Mucosa of stomach (tissue), 1 donor: ENCODE results near the gene SLC38A4.

ENCODE experiments used
- H3K27me3 ChIP-seq: one replicate; pipeline ENCODE4 v1.7.0; 2013; ENCODE audit warnings: mild to moderate bottlenecking, low read length; ENCODE audit not compliant: control insufficient read depth, insufficient read depth
- H3K36me3 ChIP-seq: one replicate; pipeline ENCODE4 v1.7.0; 2013; ENCODE audit warnings: low read length; ENCODE audit not compliant: control insufficient read depth, insufficient read depth
- H3K4me1 ChIP-seq: one replicate; pipeline ENCODE4 v1.7.0; 2013; ENCODE audit warnings: mild to moderate bottlenecking, low read length; ENCODE audit not compliant: control insufficient read depth, insufficient read depth
- H3K4me3 ChIP-seq: one replicate; pipeline ENCODE4 v1.7.0; 2013; ENCODE audit warnings: low read length
- H3K9ac ChIP-seq: one replicate; pipeline ENCODE4 v1.7.0; 2013; ENCODE audit warnings: mild to moderate bottlenecking, low read length, moderate library complexity
- H3K9me3 ChIP-seq: one replicate; pipeline ENCODE4 v1.7.0; 2013; ENCODE audit warnings: mild to moderate bottlenecking, low read length, moderate library complexity; ENCODE audit not compliant: control insufficient read depth
- donor health status: Pancreatic carcinoma.

The SLC38A4 gene

DNA sequence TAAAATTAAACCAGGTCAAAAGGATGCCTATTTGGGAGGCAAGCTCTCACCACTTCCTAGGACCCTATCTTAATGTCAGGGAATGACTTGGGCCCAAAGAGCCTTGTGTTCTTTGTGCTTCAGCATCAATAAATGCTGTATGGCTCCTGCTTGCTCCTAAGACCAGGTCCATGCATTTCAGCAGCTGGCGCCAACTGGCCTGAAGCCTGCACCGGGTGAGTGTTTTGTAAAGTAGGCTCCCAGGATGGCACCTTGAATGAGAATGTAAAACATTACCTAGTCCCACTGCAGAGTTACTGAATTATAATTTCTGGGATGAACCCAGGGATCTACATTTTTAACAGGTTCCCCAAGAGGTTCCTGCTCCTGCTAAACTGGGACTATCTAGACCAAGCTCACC lies 16.1 kb upstream of the SLC38A4 start:
- Histone ChIP-seq H3K4me3 (no peak overlapping the region), H3K9ac (no peak overlapping the region), H3K27me3 (no peaks in the 10 kb centered on the region)

DNA sequence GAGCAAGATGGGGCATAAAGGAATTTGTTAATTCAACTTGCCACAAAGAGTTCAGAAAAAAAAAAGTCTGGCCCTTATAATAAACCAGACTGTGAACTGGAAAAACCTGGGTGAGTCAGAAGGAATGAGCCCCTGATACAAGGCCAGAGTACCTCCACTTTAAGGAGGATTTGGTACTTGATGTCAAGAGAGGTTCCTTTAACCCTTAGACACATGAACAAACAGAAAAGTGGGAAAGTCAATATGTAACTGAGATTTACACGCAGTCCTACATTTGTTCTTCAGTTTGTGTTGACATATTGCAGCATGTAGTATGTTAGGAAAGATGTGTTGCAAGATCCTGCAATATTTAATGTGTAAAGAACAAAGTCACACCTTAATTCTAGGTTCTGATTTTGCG lies 14.2 kb upstream of the SLC38A4 start:
- no peaks in the 10 kb centered on the region for H3K4me1 ChIP-seq
- no peaks in the 10 kb centered on the region for H3K36me3 ChIP-seq
- no peaks in the 10 kb centered on the region for H3K9me3 ChIP-seq
- H3K9ac ChIP-seq = no peak overlapping the region
- H3K27me3 ChIP-seq = no peaks in the 10 kb centered on the region
- H3K4me3 ChIP-seq = no peak overlapping the region

More for the DNA sequence above, 16.1 kb upstream of the SLC38A4 start:
- no peaks in the 10 kb centered on the region for H3K9me3 ChIP-seq
- no peaks in the 10 kb centered on the region for H3K4me1 ChIP-seq
- no peaks in the 10 kb centered on the region for H3K36me3 ChIP-seq

DNA sequence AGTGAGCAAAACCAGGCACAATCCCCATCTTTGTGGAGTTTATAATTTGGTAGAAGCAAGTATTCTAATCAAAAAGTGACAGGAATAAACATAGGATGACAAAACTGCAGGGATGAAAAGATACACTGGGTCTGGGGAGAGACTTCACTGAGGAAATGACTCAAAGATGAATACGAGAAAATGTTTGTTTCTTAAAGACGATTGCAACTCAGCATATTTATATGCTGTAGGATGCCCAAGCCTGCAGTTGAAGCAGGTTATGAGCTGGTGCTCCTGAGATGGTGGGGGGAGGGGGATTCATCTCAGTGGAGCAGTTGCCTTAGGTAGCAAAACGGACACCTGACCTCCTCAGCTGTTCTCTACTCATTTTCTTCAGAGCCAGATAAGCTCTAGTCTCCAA lies 13.4 kb upstream of the SLC38A4 start:
- Histone ChIP-seq H3K36me3 (no peaks in the 10 kb centered on the region), H3K4me1 (no peaks in the 10 kb centered on the region), H3K9me3 (no peaks in the 10 kb centered on the region), H3K9ac (no peak overlapping the region), H3K4me3 (no peak overlapping the region), H3K27me3 (no peaks in the 10 kb centered on the region)

DNA sequence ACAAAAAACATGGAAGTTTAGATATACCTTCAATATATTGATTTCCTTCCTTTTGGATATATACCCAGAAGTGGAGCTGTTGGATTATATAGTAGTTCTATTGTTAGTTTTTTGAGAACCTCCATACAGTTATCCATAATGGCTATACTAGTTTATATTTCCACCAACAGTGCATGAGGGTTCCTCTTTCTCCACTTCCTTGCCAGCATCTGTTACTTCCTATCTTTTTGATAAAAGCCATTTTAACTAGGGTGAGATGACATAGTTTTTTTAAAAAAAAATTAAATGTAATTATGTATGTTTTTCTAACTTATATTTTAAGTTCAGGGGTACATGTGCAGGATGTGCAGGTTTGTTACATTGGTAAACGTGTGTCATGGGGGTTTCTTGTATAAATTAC lies 10.0 kb upstream of the SLC38A4 start:
- Histone ChIP-seq H3K9me3 (no peaks in the 10 kb centered on the region), H3K27me3 (peaks cover 19% of the 10 kb centered on the region), H3K4me1 (no peaks in the 10 kb centered on the region), H3K9ac (no peak overlapping the region), H3K4me3 (no peak overlapping the region), H3K36me3 (no peaks in the 10 kb centered on the region)

DNA sequence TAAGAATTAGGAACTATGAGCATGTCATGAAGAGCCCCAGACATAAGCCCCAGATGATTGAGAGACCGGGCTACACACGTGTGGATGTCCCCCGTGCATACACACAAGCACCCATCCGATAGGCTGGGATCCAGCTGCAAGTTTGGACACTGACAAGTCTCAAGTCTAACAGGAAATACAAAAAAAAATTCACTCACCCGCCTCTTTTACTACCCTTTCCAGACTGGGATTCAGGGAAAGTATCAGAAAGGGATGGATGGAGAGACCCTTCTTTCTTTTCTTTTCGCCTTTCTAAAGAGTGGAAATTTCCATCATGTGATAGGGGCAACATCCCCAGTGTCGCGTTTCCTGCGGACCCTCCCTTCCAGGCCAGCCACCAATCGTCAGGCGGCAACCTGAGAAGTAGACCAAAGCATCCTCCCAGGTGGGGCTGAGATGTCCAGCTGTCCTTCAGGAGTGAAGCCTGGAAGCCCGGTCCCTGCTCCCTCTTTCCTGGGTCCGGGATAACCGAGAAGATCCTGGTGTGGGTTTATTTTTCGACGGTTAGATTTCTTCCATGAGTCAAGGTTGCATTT lies 6.4 kb upstream of the SLC38A4 start:
- no peaks in the 10 kb centered on the region for H3K9me3 ChIP-seq
- no peak overlapping the region for H3K9ac ChIP-seq
- no peak overlapping the region for H3K4me3 ChIP-seq
- no peaks in the 10 kb centered on the region for H3K36me3 ChIP-seq
- H3K27me3 ChIP-seq = peaks cover 32% of the 10 kb centered on the region
- no peaks in the 10 kb centered on the region for H3K4me1 ChIP-seq

DNA sequence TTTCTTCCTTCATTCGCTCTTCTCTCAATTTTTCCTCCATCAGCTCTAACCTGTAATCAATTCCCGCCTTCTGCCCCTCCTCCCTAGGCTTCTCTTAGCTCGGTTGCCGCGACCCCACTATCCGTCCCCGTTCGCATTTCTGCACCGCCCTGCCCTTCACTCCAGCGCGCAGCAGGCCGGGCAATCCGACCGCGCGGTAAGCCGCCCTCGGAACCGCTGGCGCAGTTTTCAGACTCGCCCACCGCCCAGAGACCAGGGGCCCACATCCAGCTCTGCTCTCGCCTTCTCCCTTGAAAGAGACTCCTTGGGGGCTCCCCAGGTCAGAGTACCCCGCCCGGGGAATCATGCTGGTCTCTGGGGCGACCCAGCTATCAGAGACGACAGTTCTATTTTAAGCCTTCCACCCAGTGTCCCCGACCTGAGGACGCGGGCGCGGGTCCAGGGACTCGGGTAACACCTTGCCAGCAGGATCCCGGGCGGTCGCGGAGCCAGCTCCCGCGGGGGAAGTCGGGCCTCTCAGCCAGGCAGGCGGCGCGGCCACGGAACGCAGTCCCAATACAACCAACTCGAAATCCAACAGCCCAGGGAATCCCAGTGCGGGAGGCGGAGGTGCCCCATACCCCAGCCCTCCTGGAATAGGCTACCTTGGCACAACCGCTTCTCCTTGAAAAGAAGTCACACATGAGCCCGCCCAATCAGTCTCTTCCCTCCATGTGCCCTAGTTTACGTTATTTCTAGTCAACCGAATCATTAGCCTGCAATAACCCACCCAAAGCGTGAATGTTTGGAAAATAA lies 5.7 kb upstream of the SLC38A4 start:
- H3K36me3 ChIP-seq = no peaks in the 10 kb centered on the region
- no peaks in the 10 kb centered on the region for H3K9me3 ChIP-seq
- no peaks in the 10 kb centered on the region for H3K4me1 ChIP-seq
- no peak overlapping the region for H3K4me3 ChIP-seq
- no peak overlapping the region for H3K9ac ChIP-seq
- H3K27me3 ChIP-seq = peaks cover 32% of the 10 kb centered on the region

DNA sequence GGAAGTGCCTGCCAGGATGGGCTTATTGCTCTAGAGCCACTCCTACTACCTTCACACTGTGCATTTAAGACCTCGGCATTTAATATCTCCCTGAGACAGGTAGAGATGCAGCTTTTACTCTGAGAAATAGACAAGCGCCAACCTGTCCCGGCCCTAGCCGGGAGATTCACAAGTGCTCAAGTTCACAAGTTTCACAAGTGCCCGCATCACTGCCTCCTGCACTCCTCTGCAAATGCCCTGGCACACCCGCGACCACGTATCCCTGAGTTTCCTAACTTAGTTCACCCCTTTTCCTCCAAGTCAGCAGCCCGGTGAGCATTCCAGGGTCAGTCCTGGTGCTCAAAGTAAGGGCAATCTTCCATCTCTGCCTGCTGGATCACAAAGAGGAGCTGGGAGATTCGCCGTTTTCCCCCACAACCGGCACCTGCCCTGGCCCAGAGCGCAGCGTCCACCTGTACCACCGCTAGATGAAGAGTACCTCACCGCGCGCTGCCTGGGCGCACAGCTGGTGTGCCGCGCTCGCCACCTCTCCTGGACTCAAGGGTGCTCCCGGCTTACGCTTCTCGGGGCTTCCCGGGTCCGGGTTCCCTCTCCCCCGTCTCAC lies 5.0 kb upstream of the SLC38A4 start:
- no peak overlapping the region for H3K4me3 ChIP-seq
- H3K27me3 ChIP-seq = peaks cover 37% of the 10 kb centered on the region
- no peak overlapping the region for H3K9ac ChIP-seq
- no peaks in the 10 kb centered on the region for H3K4me1 ChIP-seq
- no peaks in the 10 kb centered on the region for H3K36me3 ChIP-seq
- no peaks in the 10 kb centered on the region for H3K9me3 ChIP-seq

DNA sequence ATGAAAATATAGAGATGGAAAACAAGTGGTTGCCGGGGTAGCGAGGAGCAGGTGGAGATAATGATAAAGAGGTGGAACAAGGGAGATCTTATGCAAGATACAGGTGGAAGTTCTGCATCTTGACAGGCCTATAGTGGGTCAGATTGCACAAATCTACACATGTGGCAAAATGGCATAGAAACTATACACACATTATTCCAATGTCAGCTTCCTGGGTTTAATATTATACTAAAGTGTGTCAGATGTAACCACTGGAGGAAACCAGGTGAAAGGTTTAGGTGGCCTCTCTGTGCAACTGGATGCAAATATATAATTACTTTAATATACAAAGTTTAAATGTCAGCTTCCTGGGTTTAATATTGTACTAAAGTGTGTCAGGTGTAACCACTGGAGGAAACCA lies 1.1 kb downstream of the SLC38A4 start:
- H3K9ac ChIP-seq = no peak overlapping the region
- peaks cover 15% of the 10 kb centered on the region for H3K27me3 ChIP-seq
- no peaks in the 10 kb centered on the region for H3K9me3 ChIP-seq
- no peak overlapping the region for H3K4me3 ChIP-seq
- H3K4me1 ChIP-seq = no peaks in the 10 kb centered on the region
- H3K36me3 ChIP-seq = no peaks in the 10 kb centered on the region

DNA sequence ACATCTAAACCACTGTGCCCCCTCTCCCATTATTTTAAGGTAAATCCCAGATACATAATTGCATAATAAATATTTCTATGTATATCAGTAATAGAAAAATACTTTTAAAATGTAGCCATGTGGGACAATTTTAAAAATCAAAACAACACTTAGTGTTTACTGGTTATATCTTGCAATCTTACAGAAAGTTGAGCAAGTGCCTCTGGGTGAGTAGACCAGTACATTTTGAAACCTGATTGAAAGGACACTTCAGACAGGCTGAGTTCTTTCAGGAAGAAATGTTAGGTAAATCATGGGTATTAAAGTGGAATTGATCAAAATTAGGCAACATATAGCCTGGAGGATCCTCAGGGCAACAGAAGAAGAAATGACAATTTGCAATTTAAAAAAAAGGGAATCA lies 7.2 kb downstream of the SLC38A4 start:
- no peaks in the 10 kb centered on the region for H3K4me1 ChIP-seq
- no peak overlapping the region for H3K4me3 ChIP-seq
- H3K36me3 ChIP-seq = no peaks in the 10 kb centered on the region
- H3K9ac ChIP-seq = no peak overlapping the region
- H3K9me3 ChIP-seq = no peaks in the 10 kb centered on the region
- H3K27me3 ChIP-seq = no peaks in the 10 kb centered on the region

DNA sequence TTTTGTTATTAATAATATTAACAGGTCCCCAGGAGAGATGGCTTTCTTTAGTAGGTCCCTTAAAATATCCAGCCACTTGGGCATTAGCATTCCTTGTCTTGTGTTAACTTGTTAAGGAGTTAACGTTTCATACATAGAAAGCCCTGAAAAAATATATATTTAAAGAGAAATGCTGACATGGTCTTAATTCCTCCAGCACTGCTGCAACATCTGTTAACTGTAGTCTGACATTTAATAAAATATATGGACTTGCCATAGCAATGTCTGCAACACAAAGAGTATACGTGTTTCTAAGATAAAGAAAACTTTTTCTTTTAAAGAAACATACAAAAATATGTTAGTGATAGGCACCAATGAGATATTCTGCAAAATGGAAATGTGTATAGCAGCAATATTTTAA lies 10.0 kb downstream of the SLC38A4 start:
- Histone ChIP-seq H3K4me3 (no peak overlapping the region), H3K9ac (no peak overlapping the region), H3K36me3 (no peaks in the 10 kb centered on the region), H3K9me3 (no peaks in the 10 kb centered on the region), H3K27me3 (no peaks in the 10 kb centered on the region), H3K4me1 (no peaks in the 10 kb centered on the region)

DNA sequence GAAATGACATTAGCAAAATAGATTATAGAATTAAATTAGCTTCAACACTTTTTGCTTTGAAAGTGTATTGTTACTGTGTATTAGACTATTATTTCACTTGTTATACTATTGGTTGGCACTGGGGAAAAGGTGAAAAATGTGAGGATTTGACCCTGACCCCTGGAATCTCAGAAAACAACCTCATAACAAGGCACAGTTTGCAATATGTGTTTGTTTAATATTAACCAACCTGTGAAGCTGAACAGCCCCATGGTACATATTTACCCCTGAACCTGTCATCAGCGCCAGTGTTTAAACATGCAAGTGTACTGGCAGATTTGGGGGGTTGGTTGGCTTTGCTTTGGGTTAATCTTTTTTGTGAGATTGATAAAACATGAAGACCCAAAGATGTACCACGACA lies 11.7 kb downstream of the SLC38A4 start:
- no peaks in the 10 kb centered on the region for H3K27me3 ChIP-seq
- no peak overlapping the region for H3K9ac ChIP-seq
- H3K36me3 ChIP-seq = no peaks in the 10 kb centered on the region
- H3K4me1 ChIP-seq = no peaks in the 10 kb centered on the region
- H3K4me3 ChIP-seq = no peak overlapping the region
- no peaks in the 10 kb centered on the region for H3K9me3 ChIP-seq

DNA sequence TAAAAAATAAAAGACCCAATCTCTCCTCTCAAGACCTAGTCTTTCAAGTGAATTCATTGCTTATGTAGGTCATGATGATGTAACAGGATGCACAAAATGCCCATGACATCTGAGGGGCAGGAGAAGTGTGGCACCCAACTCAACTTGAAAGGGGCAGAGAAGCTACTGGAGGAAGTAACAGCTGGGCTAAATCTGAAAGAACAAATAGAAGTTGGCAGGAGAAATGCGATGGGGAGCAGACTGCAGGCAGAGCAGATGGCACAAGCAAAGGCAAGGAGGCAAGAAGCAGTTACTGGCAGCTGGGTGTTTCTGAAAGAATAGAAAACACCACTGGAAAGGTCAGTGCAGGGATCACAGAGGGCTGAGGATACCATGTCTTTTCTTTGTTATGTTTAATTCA lies 14.6 kb downstream of the SLC38A4 start:
- Histone ChIP-seq H3K9me3 (no peaks in the 10 kb centered on the region), H3K4me3 (no peak overlapping the region), H3K9ac (no peak overlapping the region), H3K27me3 (no peaks in the 10 kb centered on the region), H3K4me1 (no peaks in the 10 kb centered on the region), H3K36me3 (no peaks in the 10 kb centered on the region)
